ENCODE data around the gene NKAIN1.
"Not testable (repeated sequence)": the region's sequence is repeated elsewhere in the genome, so short reads cannot be mapped to it uniquely, and the experiment has no call there.

NKAIN1 gene

GRCh38 chr1:31193729-31194128, 46.0 kb downstream of the NKAIN1 start:
- no peak for DNase-seq

- DNase-seq, result peak; percentile 87
Measured at GRCh38 chr1:31191281-31191680, 48.4 kb downstream of the NKAIN1 start.

- DNase-seq, result no peak
Measured at GRCh38 chr1:31189696-31190674, 49.7 kb downstream of the NKAIN1 start.

GRCh38 chr1:31183927-31184554, 55.6 kb downstream of the NKAIN1 start:
- peak; percentile 87 for DNase-seq

- no peak for DNase-seq
Measured at GRCh38 chr1:31183126-31183525, 56.6 kb downstream of the NKAIN1 start.

GRCh38 chr1:31182352-31182751, 57.3 kb downstream of the NKAIN1 start:
- peak; percentile 62 for DNase-seq

- DNase-seq, result no peak
Measured at GRCh38 chr1:31181515-31182343, 58.0 kb downstream of the NKAIN1 start.

- DNase-seq, result no peak
Measured at GRCh38 chr1:31180338-31180737, 59.3 kb downstream of the NKAIN1 start.

- not testable (repeated sequence) for DNase-seq
Measured at GRCh38 chr1:31176291-31176690, 63.4 kb downstream of the NKAIN1 start.

- DNase-seq, result no peak
Measured at GRCh38 chr1:31170486-31170735, 69.3 kb downstream of the NKAIN1 start.

GRCh38 chr1:31166462-31166861, 73.2 kb downstream of the NKAIN1 start:
- no peak for DNase-seq

- no peak for DNase-seq
Measured at GRCh38 chr1:31164291-31164690, 75.4 kb downstream of the NKAIN1 start.

GRCh38 chr1:31163866-31164265, 75.8 kb downstream of the NKAIN1 start:
- no peak for DNase-seq

- DNase-seq, result no peak
Measured at GRCh38 chr1:31161571-31161970, 78.1 kb downstream of the NKAIN1 start.

- DNase-seq, result no peak
Measured at GRCh38 chr1:31159869-31160611, 79.6 kb downstream of the NKAIN1 start.

GRCh38 chr1:31159323-31159722, 80.4 kb downstream of the NKAIN1 start:
- DNase-seq, result no peak

GRCh38 chr1:31155216-31155806, 84.4 kb downstream of the NKAIN1 start:
- DNase-seq, result peak; percentile 89

GRCh38 chr1:31154632-31155215, 85.0 kb downstream of the NKAIN1 start:
- DNase-seq, result peak; percentile 92

GRCh38 chr1:31154000-31154631, 85.6 kb downstream of the NKAIN1 start:
- no peak for DNase-seq

- DNase-seq, result no peak
Measured at GRCh38 chr1:31153423-31153822, 86.3 kb downstream of the NKAIN1 start.

- peak; percentile 41 for DNase-seq
Measured at GRCh38 chr1:31152181-31152795, 87.4 kb downstream of the NKAIN1 start.
